Gastrocnemius medialis (tissue), 4 donors: ENCODE data around the gene SCRT2.

Source experiments
- POLR2A ChIP-seq, 2 donors: fragments of 450-650 bp; IDR thresholded peaks; one replicate each; pipeline ENCODE4 v1.6.1; 2017; ENCODE audit warnings: antibody characterized with exemption in 2 of 2, mild to moderate bottlenecking in 2 of 2, moderate library complexity in 2 of 2
- TF ChIP-seq, protein P1 (sequence below), 5 experiments: fragments of 450-650 bp in 3 of 5; fragments of 200-600 bp in 2 of 5; sonication (generic) in 2 of 5; IDR thresholded peaks in 4 of 5; conservative IDR thresholded peaks in 1 of 5; 1 replicate in 4 of 5; 2 replicates in 1 of 5; pipeline ENCODE4 v1.5.1; 2016 to 2019; ENCODE audit warnings: antibody characterized with exemption in 5 of 5, mild to moderate bottlenecking in 3 of 5, moderate library complexity in 3 of 5

DNA sequence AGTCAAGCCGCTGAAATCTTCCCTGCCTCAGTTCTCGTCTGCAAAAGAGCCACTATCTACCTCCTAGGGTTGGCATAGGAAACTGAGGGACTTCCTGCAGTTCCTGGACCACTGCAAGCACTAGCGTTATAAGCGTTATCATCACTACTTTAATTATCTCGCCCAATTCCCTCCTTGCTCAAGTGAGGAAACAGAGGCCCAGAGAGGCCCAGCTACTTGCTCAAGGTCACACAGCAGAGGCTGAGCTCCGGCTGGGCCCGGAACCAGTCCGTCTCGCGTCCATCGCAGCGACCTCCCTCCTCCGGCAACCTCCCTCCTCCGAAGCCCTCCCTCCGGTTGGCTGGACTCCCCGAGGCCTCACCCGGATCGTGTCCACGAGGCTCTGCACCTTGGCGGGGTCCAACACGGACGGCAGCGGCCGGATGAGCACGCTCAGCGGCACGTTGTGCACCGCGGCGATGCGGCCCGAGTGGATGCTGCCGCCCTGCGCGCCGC, 22.9 kb downstream of the SCRT2 start:
- TF ChIP-seq, protein P1, sequence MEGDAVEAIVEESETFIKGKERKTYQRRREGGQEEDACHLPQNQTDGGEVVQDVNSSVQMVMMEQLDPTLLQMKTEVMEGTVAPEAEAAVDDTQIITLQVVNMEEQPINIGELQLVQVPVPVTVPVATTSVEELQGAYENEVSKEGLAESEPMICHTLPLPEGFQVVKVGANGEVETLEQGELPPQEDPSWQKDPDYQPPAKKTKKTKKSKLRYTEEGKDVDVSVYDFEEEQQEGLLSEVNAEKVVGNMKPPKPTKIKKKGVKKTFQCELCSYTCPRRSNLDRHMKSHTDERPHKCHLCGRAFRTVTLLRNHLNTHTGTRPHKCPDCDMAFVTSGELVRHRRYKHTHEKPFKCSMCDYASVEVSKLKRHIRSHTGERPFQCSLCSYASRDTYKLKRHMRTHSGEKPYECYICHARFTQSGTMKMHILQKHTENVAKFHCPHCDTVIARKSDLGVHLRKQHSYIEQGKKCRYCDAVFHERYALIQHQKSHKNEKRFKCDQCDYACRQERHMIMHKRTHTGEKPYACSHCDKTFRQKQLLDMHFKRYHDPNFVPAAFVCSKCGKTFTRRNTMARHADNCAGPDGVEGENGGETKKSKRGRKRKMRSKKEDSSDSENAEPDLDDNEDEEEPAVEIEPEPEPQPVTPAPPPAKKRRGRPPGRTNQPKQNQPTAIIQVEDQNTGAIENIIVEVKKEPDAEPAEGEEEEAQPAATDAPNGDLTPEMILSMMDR (IDR thresholded peaks at IDR 0.05 in 4 of 5, conservative IDR thresholded peaks at IDR 0.05 in 1 of 5), result no peak
- no peak for TF ChIP-seq POLR2A (IDR thresholded peaks at IDR 0.05)
